Activated CD4-positive, alpha-beta T cell treated with anti-CD3 and anti-CD28 coated beads, Interleukin-2, amount 50 U/mL, for 48 hours (primary cell): ENCODE measurements around the gene LLCFC1.
A peak's percentile ranks its signal among the peaks of the same experiment; 100 is the strongest.

Experiments
- DNase-seq, 2 experiments: peaks; one replicate each; pipeline ENCODE4 v3.0.0-alpha.2; 2020

LLCFC1 gene

GRCh38 chr7:142939226-142939910 lies at the start of gene LLCFC1:
LLCFC1 (plus strand) TSS chr7:142939484; CDS start chr7:142939622, 138 bp downstream.
- DNase-seq, result peak; percentile 3 to 9

GRCh38 chr7:142889816-142890215 lies 49.5 kb upstream of the LLCFC1 start:
- no peak for DNase-seq

GRCh38 chr7:142890874-142891485 lies 48.3 kb upstream of the LLCFC1 start:
- DNase-seq, result no peak

GRCh38 chr7:142891490-142892082 lies 47.7 kb upstream of the LLCFC1 start:
- no peak for DNase-seq

- DNase-seq, result no peak
Measured at GRCh38 chr7:142892951-142893350, 46.3 kb upstream of the LLCFC1 start.

GRCh38 chr7:142894112-142894984 lies 44.9 kb upstream of the LLCFC1 start:
- no peak for DNase-seq

- no peak for DNase-seq
Measured at GRCh38 chr7:142894985-142895593, 44.2 kb upstream of the LLCFC1 start.

GRCh38 chr7:142896151-142896550 lies 43.1 kb upstream of the LLCFC1 start:
- DNase-seq, result no peak

GRCh38 chr7:142896741-142897379 lies 42.4 kb upstream of the LLCFC1 start:
- DNase-seq, result no peak

GRCh38 chr7:142897691-142898090 lies 41.6 kb upstream of the LLCFC1 start:
- no peak for DNase-seq

GRCh38 chr7:142898377-142899170 lies 40.7 kb upstream of the LLCFC1 start:
- no peak for DNase-seq

GRCh38 chr7:142899661-142900060 lies 39.6 kb upstream of the LLCFC1 start:
- no peak for DNase-seq

- no peak for DNase-seq
Measured at GRCh38 chr7:142901426-142902259, 37.6 kb upstream of the LLCFC1 start.

- DNase-seq, result no peak
Measured at GRCh38 chr7:142904128-142904527, 35.2 kb upstream of the LLCFC1 start.

- no peak for DNase-seq
Measured at GRCh38 chr7:142905759-142906158, 33.5 kb upstream of the LLCFC1 start.

GRCh38 chr7:142906643-142907042 lies 32.6 kb upstream of the LLCFC1 start:
- no peak for DNase-seq

GRCh38 chr7:142908290-142908689 lies 31.0 kb upstream of the LLCFC1 start:
- DNase-seq, result no peak

GRCh38 chr7:142908921-142909890 lies 30.1 kb upstream of the LLCFC1 start:
- DNase-seq, result no peak

- DNase-seq, result no peak
Measured at GRCh38 chr7:142910031-142910433, 29.3 kb upstream of the LLCFC1 start.
